Prostate gland (tissue), 2 donors: ENCODE measurements around the gene OCIAD2. TPM values are rescaled to one million over a fixed set of nuclear protein-coding genes. Genes with fewer than 3 reads are reported as not detected.
A peak's percentile ranks its signal among the peaks of the same experiment; 100 is the strongest.

Experiments
- DNase-seq: peaks from one replicate; pipeline ENCODE4 v3.0.0-alpha.2; 2019; ENCODE audit warnings: low spot score
- H3K27ac ChIP-seq, 2 donors: fragments of 200-600 bp; sonication (generic); 2 replicates each; pipeline ENCODE4 v1.5.1; 2017 to 2019
- H3K27me3 ChIP-seq: fragments of 200-600 bp; sonication (generic); replicated peaks from 2 replicates; pipeline ENCODE4 v1.5.1; 2019; ENCODE audit not compliant: insufficient read depth
- H3K36me3 ChIP-seq, 2 donors: fragments of 200-600 bp; sonication (generic); 1 replicate in 1 of 2; 2 replicates in 1 of 2; pipeline versions ENCODE4 v1.5.1 to v1.8.1; 2017 to 2019
- H3K4me1 ChIP-seq: fragments of 200-600 bp; sonication (generic); replicated peaks from 2 replicates; pipeline ENCODE4 v1.5.1; 2019
- H3K4me3 ChIP-seq, 2 donors: fragments of 200-600 bp; sonication (generic); 2 replicates each; pipeline ENCODE4 v1.5.1; 2017 to 2019
- H3K9me3 ChIP-seq: fragments of 200-600 bp; sonication (generic); 2 replicates; pipeline ENCODE4 v1.5.1; 2017
- POLR2A ChIP-seq: fragments of 450-650 bp; IDR thresholded peaks from one replicate; pipeline ENCODE4 v1.6.1; 2016; ENCODE audit warnings: antibody characterized with exemption, mild to moderate bottlenecking
- POLR2AphosphoS5 ChIP-seq: sonication (generic); formaldehyde crosslinking; IDR thresholded peaks from one replicate; pipeline ENCODE4 v1.6.1; 2017; ENCODE audit warnings: antibody characterized with exemption
- WGBS: methylation state at CpG from one replicate; pipeline ENCODE4 v1.1.5; 2018; 5-methylcytosine and 5-hydroxymethylcytosine counted together
- intact Hi-C: fragments of 100-400 bp; cut with DNase I; formaldehyde crosslinking; loops from one replicate; pipeline ENCODE4 v1.14.2; 2022
- total RNA-seq, 2 donors: library from RNA; depleted of rRNA; stranded (reverse); fragments of >200 nt; gene quantifications; one replicate each; pipeline ENCODE4 v1.1.0, GENCODE V29; 2016
- TF ChIP-seq, protein P1 (sequence below), 4 experiments: fragments of 200-600 bp in 2 of 4; fragments of 450-650 bp in 2 of 4; sonication (generic) in 2 of 4; IDR thresholded peaks; 1 replicate in 3 of 4; 2 replicates in 1 of 4; pipeline ENCODE4 v1.5.1; 2016 to 2019; ENCODE audit warnings: antibody characterized with exemption in 4 of 4, mild to moderate bottlenecking in 2 of 4, moderate library complexity in 2 of 4

The OCIAD2 gene
- total RNA-seq, 2 donors from 2014 or later = 12.5 to 55.5 TPM

DNA sequence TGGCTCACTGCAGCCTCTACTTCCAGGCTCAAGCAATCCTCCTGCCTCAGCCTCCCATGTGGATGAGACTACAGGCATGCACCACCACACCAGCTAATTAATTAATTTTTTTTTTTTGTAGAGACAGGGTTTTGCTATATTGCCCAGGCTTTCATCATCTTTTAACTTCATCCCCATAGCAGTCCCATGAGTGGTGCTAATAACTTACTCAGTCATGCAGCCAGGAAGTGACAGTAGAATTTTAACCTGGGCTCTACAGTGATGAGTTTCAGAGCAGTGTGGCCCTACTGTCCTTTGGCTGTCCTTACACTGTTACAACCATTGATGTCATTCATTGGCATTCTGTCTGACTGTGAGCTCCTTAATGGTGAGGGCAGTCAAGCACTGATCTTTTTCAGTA, 3.9 kb upstream of the OCIAD2 start:
- no peaks in the 10 kb centered on the region for H3K36me3 ChIP-seq
- intact Hi-C loops = no loop called here
- no peaks in the 10 kb centered on the region for H3K27me3 ChIP-seq
- no peak overlapping the region for H3K4me3 ChIP-seq
- no peak overlapping the region for H3K27ac ChIP-seq
- no peaks in the 10 kb centered on the region for H3K9me3 ChIP-seq
- no peak for TF ChIP-seq POLR2AphosphoS5
- TF ChIP-seq POLR2A = no peak
- TF ChIP-seq, protein P1, sequence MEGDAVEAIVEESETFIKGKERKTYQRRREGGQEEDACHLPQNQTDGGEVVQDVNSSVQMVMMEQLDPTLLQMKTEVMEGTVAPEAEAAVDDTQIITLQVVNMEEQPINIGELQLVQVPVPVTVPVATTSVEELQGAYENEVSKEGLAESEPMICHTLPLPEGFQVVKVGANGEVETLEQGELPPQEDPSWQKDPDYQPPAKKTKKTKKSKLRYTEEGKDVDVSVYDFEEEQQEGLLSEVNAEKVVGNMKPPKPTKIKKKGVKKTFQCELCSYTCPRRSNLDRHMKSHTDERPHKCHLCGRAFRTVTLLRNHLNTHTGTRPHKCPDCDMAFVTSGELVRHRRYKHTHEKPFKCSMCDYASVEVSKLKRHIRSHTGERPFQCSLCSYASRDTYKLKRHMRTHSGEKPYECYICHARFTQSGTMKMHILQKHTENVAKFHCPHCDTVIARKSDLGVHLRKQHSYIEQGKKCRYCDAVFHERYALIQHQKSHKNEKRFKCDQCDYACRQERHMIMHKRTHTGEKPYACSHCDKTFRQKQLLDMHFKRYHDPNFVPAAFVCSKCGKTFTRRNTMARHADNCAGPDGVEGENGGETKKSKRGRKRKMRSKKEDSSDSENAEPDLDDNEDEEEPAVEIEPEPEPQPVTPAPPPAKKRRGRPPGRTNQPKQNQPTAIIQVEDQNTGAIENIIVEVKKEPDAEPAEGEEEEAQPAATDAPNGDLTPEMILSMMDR (IDR thresholded peaks at IDR 0.05) = no peak
- no peaks in the 10 kb centered on the region for H3K4me1 ChIP-seq
- no peak for DNase-seq

DNA sequence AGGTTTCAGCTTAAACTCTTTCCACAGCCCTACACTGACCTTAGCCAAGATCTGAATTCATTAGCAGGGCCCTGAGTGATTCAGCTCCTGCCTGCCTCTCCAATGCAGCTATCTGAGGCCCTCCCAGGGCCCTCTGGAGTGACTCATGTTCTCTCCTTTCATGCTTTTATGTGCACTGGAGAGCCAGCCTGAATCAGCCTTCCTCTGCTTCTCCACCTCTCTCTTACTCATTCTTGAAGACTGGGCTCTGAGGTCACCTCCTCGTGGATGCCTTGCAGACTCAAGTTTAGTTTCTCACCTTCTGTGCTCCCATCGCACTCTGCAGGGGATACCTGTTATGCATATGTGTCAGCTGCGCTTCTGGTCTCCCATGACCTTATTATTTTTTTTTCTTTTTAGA, 3.1 kb upstream of the OCIAD2 start:
- no peaks in the 10 kb centered on the region for H3K9me3 ChIP-seq
- TF ChIP-seq, protein P1 (IDR thresholded peaks at IDR 0.05) = no peak
- TF ChIP-seq POLR2AphosphoS5 (no peak), POLR2A (no peak)
- WGBS = 86% methylated on average over 3 of the region's 3 CpGs
- no peak overlapping the region for H3K27ac ChIP-seq
- H3K4me1 ChIP-seq = no peaks in the 10 kb centered on the region
- H3K36me3 ChIP-seq = no peaks in the 10 kb centered on the region
- H3K27me3 ChIP-seq = no peaks in the 10 kb centered on the region
- no peak for DNase-seq
- intact Hi-C loops = no loop called here
- H3K4me3 ChIP-seq = no peak overlapping the region

DNA sequence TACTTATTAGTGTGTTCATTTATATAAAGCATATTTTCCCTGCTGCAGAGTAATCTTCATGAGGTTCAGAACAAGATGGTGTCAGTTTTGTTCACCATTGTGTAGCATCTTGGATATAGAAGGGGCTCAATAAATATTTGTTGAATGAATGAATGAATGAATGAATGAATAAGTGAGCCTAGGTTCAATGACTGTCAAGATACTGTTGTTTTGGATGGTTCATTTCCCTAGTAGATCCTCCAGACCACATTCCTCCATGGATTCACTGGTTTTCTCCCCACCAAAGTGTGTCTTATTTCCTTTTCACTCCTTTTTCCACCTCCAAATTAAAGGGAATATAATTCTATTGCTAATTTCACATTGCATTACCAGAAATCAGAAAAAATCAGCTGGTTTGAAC, 2.1 kb upstream of the OCIAD2 start:
- Histone ChIP-seq H3K36me3 (no peaks in the 10 kb centered on the region), H3K9me3 (no peaks in the 10 kb centered on the region), H3K4me1 (no peaks in the 10 kb centered on the region), H3K4me3 (no peak overlapping the region), H3K27me3 (no peaks in the 10 kb centered on the region), H3K27ac (no peak overlapping the region)
- DNase-seq = no peak
- intact Hi-C loops = no loop called here
- TF ChIP-seq, protein P1 (IDR thresholded peaks at IDR 0.05) = no peak
- no peak for TF ChIP-seq POLR2A
- TF ChIP-seq POLR2AphosphoS5 = no peak

DNA sequence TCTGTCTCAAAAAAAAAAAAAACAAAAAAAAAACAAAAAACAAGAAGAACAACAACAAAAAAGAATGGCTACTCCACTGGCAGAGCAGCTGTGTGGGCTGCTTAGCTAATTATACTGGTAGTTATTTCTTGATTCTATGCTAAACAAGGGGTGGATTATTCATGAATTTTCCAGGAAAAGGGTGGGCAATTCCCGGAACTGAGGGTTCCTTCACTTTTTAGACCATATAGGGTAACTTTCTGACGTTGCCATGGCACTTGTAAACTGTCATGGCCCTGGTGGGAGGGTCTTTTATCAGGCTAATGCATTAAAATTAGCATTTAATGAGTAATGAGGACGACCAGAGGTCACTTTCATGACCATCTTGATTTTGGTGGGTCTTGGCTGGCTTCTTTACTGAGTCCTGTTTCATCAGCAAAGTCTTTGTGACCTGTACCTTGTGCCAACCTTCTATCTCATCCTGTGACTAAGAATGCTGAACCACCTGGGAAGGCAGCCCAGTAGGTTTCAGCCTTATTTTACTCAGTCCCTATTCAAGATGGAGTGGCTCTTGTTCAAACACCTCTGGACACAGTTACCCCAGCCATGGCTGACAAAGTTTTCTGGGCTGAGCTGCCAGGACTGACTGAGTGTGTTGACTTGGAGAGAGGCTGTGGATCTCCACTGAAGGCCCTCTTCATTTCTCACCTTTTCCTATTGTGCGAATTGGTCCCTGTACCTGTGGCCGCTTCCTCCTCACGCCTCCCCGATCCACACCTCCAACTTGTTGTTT, 1.3 kb upstream of the OCIAD2 start:
- H3K4me3 ChIP-seq = no peak overlapping the region
- TF ChIP-seq, protein P1 (IDR thresholded peaks at IDR 0.05) = no peak
- TF ChIP-seq POLR2A = no peak
- TF ChIP-seq POLR2AphosphoS5 = no peak
- 93% methylated on average over 7 of the region's 7 CpGs for WGBS
- no peak overlapping the region for H3K27ac ChIP-seq
- no peaks in the 10 kb centered on the region for H3K27me3 ChIP-seq
- intact Hi-C loops = no loop called here
- no peaks in the 10 kb centered on the region for H3K4me1 ChIP-seq
- H3K36me3 ChIP-seq = no peaks in the 10 kb centered on the region
- no peaks in the 10 kb centered on the region for H3K9me3 ChIP-seq
- no peak for DNase-seq

DNA sequence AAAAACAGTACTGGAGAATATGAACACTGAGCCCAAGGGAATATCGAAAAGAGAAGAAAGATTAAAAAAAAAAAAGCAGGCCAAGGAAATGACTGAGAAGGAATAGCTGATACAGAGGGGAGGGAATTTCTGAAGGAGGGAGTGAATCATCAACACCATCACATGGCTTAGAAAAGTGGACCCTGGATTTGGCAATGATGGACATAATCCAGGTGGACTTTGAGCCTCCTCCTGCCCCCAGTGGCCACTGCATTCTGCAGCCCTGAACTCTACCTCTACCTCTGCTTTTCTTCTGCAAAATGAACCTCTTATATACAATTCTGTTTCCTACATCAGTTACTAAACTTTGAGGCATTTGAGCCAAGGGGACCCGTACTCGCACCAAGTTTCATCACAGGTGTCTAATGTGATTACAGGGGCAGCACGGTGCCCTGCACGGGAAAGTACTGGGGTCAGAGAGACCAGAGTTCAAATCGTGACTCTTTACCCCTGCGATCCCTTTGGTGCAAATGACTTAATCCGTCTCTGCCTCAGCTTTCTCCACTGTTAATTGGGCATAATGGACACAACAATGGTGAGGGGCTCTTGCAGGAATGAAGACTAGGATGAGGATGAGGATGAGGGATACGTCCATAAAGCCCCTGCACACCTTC, 1.1 kb downstream of the OCIAD2 start:
- Histone ChIP-seq H3K4me3 (peak overlapping the region; percentile 62 to 79), H3K27me3 (no peaks in the 10 kb centered on the region), H3K27ac (no peak overlapping the region), H3K36me3 (no peaks in the 10 kb centered on the region), H3K9me3 (no peaks in the 10 kb centered on the region), H3K4me1 (no peaks in the 10 kb centered on the region)
- no peak for TF ChIP-seq POLR2A
- no peak for TF ChIP-seq POLR2AphosphoS5
- TF ChIP-seq, protein P1 (IDR thresholded peaks at IDR 0.05) = no peak
- no peak for DNase-seq
- WGBS = 70% methylated on average over 9 of the region's 9 CpGs
- intact Hi-C loops = no loop called here
